Skeletal muscle tissue (tissue), 4 donors: ENCODE results near the gene PYDC2. TPM values are rescaled to one million over a fixed set of nuclear protein-coding genes. Genes with fewer than 3 reads are reported as not detected.

ENCODE experiments used
- H3K27ac ChIP-seq: one replicate; pipeline ENCODE4 v1.7.0; 2013; ENCODE audit warnings: mild to moderate bottlenecking, low read depth, low read length, inconsistent platforms
- H3K27me3 ChIP-seq, 3 donors: one replicate each; pipeline ENCODE4 v1.7.0; 2013; ENCODE audit warnings: low read length in 3 of 3; ENCODE audit not compliant: control insufficient read depth in 3 of 3, insufficient read depth in 3 of 3
- H3K36me3 ChIP-seq, 3 donors: one replicate each; pipeline ENCODE4 v1.7.0; 2013; ENCODE audit warnings: low read length in 3 of 3; ENCODE audit not compliant: control insufficient read depth in 3 of 3, insufficient read depth in 3 of 3
- H3K4me1 ChIP-seq, 3 donors: one replicate each; pipeline ENCODE4 v1.7.0; 2013; ENCODE audit warnings: low read length in 3 of 3, mild to moderate bottlenecking in 3 of 3; ENCODE audit not compliant: control insufficient read depth in 3 of 3, insufficient read depth in 3 of 3
- H3K4me3 ChIP-seq, 3 donors: one replicate each; pipeline ENCODE4 v1.7.0; 2013; ENCODE audit warnings: low read length in 3 of 3
- H3K9ac ChIP-seq, 3 donors: one replicate each; pipeline ENCODE4 v1.7.0; 2013; ENCODE audit warnings: low read length in 3 of 3, mild to moderate bottlenecking in 3 of 3, moderate library complexity in 2 of 3, low read depth in 1 of 3
- H3K9me3 ChIP-seq, 3 donors: one replicate each; pipeline ENCODE4 v1.7.0; 2013; ENCODE audit warnings: low read length in 3 of 3; ENCODE audit not compliant: control insufficient read depth in 3 of 3
- total RNA-seq: library from RNA; depleted of rRNA; stranded (reverse); fragments of >200 nt; gene quantifications from one replicate; pipeline ENCODE4 v1.2.3, GENCODE V29; 2014
- donor health status: Osteomylitis.

Gene PYDC2
- total RNA-seq: not detected

- peaks cover 0 to 2% (median 0%) of the 10 kb centered on the region in 3 donors for H3K9me3 ChIP-seq
- no peaks in the 10 kb centered on the region for H3K4me1 ChIP-seq
- H3K9ac ChIP-seq: no peak within 1 kb of the TSS
- H3K27me3 ChIP-seq: no peaks in the 10 kb centered on the region
- H3K27ac ChIP-seq: no peak within 1 kb of the TSS
- H3K36me3 ChIP-seq: no peaks in the 10 kb centered on the region
- H3K4me3 ChIP-seq: no peak within 1 kb of the TSS
Observed at GRCh38 chr3:191461113-191461595, at the start of gene PYDC2. TSS of gene PYDC2 (plus strand) at chr3:191461163. CDS start at chr3:191461163, 0 bp downstream.

DNA sequence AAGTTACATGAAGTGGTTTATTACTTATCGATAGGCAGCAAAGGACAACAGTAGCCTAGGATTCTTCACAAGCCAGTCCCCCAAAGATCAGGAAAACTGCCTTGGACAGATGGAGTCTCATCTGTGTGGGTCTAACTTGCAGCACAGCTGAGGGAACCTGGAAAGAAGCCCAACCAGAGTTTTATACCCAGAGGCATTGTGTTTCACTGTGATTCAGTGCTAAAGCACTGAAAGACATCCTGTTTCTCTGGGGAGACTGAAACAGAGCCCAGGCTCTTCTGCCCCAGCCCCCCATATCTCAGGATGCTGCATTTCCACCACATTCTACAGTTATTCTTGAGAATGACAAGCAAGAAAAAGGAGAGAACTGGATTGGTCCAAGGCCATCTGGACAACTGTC lies 48.2 kb upstream of the PYDC2 start:
- Histone ChIP-seq H3K9ac (no peak overlapping the region), H3K27me3 (no peaks in the 10 kb centered on the region), H3K9me3 (no peaks in the 10 kb centered on the region), H3K36me3 (no peaks in the 10 kb centered on the region), H3K27ac (no peak overlapping the region), H3K4me1 (no peaks in the 10 kb centered on the region), H3K4me3 (no peak overlapping the region)

- H3K9me3 ChIP-seq: no peaks in the 10 kb centered on the region
- H3K4me1 ChIP-seq: no peaks in the 10 kb centered on the region
- H3K27me3 ChIP-seq: no peaks in the 10 kb centered on the region
- no peak overlapping the region for H3K9ac ChIP-seq
- H3K4me3 ChIP-seq: no peak overlapping the region
- H3K36me3 ChIP-seq: no peaks in the 10 kb centered on the region
- H3K27ac ChIP-seq: no peak overlapping the region
Observed at GRCh38 chr3:191414286-191414685, 46.7 kb upstream of the PYDC2 start.

DNA sequence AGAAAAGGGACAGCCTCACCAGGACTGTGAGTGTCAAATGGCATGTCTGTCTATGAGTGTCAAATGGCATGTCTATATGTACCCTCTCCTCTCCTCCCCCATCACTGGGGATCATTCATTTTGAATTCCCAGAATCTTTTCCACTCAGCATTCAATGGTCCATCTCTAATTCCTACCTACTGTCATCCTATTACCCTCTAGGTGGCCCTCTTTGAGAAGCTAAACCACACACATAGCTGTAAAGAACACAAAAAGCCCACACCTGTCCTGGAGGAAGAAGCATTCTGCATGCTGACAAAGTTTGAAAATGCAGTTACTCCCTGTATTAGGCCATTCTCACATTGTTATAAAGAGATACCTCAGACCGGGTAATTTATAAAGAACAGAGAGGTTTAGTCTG lies 46.2 kb upstream of the PYDC2 start:
- H3K4me3 ChIP-seq: no peak overlapping the region
- H3K9ac ChIP-seq: no peak overlapping the region
- H3K27me3 ChIP-seq: no peaks in the 10 kb centered on the region
- H3K36me3 ChIP-seq: no peaks in the 10 kb centered on the region
- H3K4me1 ChIP-seq: no peaks in the 10 kb centered on the region
- no peak overlapping the region for H3K27ac ChIP-seq
- H3K9me3 ChIP-seq: no peaks in the 10 kb centered on the region

- Histone ChIP-seq H3K36me3 (no peaks in the 10 kb centered on the region), H3K27me3 (peaks cover 0 to 2% (median 0%) of the 10 kb centered on the region in 3 donors), H3K4me1 (no peaks in the 10 kb centered on the region), H3K27ac (no peak overlapping the region), H3K4me3 (no peak overlapping the region), H3K9ac (no peak overlapping the region), H3K9me3 (no peaks in the 10 kb centered on the region)
Observed at GRCh38 chr3:191415566-191415965, 45.4 kb upstream of the PYDC2 start.

- Histone ChIP-seq H3K27ac (no peak overlapping the region), H3K36me3 (no peaks in the 10 kb centered on the region), H3K4me1 (no peaks in the 10 kb centered on the region), H3K9ac (no peak overlapping the region), H3K4me3 (no peak overlapping the region), H3K9me3 (no peaks in the 10 kb centered on the region), H3K27me3 (peaks cover 0 to 2% (median 0%) of the 10 kb centered on the region in 3 donors)
Observed at GRCh38 chr3:191417457-191417729, 43.6 kb upstream of the PYDC2 start.

- Histone ChIP-seq H3K4me1 (no peaks in the 10 kb centered on the region), H3K9me3 (no peaks in the 10 kb centered on the region), H3K9ac (no peak overlapping the region), H3K27me3 (peaks cover 0 to 2% (median 0%) of the 10 kb centered on the region in 3 donors), H3K4me3 (no peak overlapping the region), H3K27ac (no peak overlapping the region), H3K36me3 (no peaks in the 10 kb centered on the region)
Observed at GRCh38 chr3:191420771-191421170, 40.2 kb upstream of the PYDC2 start.

GRCh38 chr3:191424881-191425280 lies 36.1 kb upstream of the PYDC2 start:
- Histone ChIP-seq H3K9me3 (no peaks in the 10 kb centered on the region), H3K9ac (no peak overlapping the region), H3K27me3 (peaks cover 0 to 2% (median 0%) of the 10 kb centered on the region in 3 donors), H3K27ac (no peak overlapping the region), H3K4me3 (no peak overlapping the region), H3K4me1 (no peaks in the 10 kb centered on the region), H3K36me3 (no peaks in the 10 kb centered on the region)

- peaks cover 0 to 2% (median 0%) of the 10 kb centered on the region in 3 donors for H3K27me3 ChIP-seq
- no peaks in the 10 kb centered on the region for H3K36me3 ChIP-seq
- H3K4me1 ChIP-seq: no peaks in the 10 kb centered on the region
- H3K9me3 ChIP-seq: no peaks in the 10 kb centered on the region
- H3K9ac ChIP-seq: no peak overlapping the region
- no peak overlapping the region for H3K27ac ChIP-seq
- no peak overlapping the region for H3K4me3 ChIP-seq
Observed at GRCh38 chr3:191425322-191425734, 35.6 kb upstream of the PYDC2 start.

DNA sequence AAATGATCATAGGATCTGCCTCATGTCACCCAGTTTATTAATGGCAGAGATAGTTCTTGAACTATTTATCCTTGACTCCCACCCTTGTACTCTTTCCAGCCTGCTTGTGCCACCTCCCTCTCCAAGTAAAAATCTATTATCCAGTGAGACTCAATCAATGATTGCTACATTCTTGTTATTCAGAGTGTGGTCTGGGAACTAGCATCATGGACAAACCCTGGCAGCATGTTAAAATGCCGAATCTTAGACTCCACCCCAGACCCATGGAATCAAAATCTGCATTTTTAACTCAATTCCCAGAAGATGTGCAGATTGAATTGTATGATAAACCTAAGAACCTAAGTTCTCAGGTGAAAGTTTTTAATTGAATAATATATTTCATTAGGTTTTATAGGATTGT lies 34.7 kb upstream of the PYDC2 start:
- H3K9ac ChIP-seq: no peak overlapping the region
- H3K4me1 ChIP-seq: no peaks in the 10 kb centered on the region
- H3K9me3 ChIP-seq: no peaks in the 10 kb centered on the region
- H3K27ac ChIP-seq: no peak overlapping the region
- H3K4me3 ChIP-seq: no peak overlapping the region
- no peaks in the 10 kb centered on the region for H3K36me3 ChIP-seq
- H3K27me3 ChIP-seq: no peaks in the 10 kb centered on the region

DNA sequence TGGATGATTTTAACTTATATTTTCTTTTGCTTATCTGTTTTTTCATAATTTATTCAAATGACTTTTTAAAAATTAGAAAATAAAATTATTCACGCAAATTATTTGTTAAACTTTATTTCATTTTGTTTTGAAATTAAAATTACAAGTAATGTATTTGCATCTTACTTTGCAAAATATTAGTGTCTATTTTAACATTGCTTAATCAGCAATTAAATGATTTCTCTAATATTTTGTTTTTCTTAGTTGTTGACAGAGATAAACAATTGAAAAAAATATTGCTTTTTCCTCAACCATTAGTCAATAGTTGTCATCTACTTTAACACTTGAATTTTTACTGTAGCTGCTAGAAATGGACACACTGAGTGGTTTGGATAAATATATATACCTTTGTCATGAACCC lies 32.8 kb upstream of the PYDC2 start:
- H3K4me1 ChIP-seq: no peaks in the 10 kb centered on the region
- H3K27ac ChIP-seq: no peak overlapping the region
- no peaks in the 10 kb centered on the region for H3K27me3 ChIP-seq
- no peaks in the 10 kb centered on the region for H3K36me3 ChIP-seq
- H3K9me3 ChIP-seq: no peaks in the 10 kb centered on the region
- H3K9ac ChIP-seq: no peak overlapping the region
- no peak overlapping the region for H3K4me3 ChIP-seq
